Adipocyte (in vitro differentiated cells): Measurements from ENCODE around the gene FGF8.

Experiments
- DNase-seq: peaks from one replicate; pipeline ENCODE4 v3.0.0-alpha.2; 2015; ENCODE audit warnings: low read depth
- H3K27me3 ChIP-seq: replicated peaks from 2 replicates; pipeline ENCODE4 v1.7.0; 2013; ENCODE audit warnings: mild to moderate bottlenecking, low read length, moderate library complexity; ENCODE audit not compliant: control insufficient read depth, insufficient read depth
- H3K36me3 ChIP-seq: 2 replicates; pipeline ENCODE4 v1.7.0; 2013; ENCODE audit warnings: low read length, mild to moderate bottlenecking, moderate library complexity; ENCODE audit not compliant: control insufficient read depth, insufficient read depth, severe bottlenecking
- H3K4me1 ChIP-seq: 2 replicates; pipeline ENCODE4 v1.7.0; 2013; ENCODE audit warnings: mild to moderate bottlenecking, low read length, moderate library complexity; ENCODE audit not compliant: control insufficient read depth, insufficient read depth
- H3K4me3 ChIP-seq: 2 replicates; pipeline ENCODE4 v1.7.0; 2013; ENCODE audit warnings: mild to moderate bottlenecking, low read length, moderate library complexity
- H3K9ac ChIP-seq: 2 replicates; pipeline ENCODE4 v1.7.0; 2013; ENCODE audit warnings: mild to moderate bottlenecking, low read length, moderate library complexity
- H3K9me3 ChIP-seq: 2 replicates; pipeline ENCODE4 v1.7.0; 2013; ENCODE audit warnings: mild to moderate bottlenecking, low read length, moderate library complexity; ENCODE audit not compliant: control insufficient read depth

Gene FGF8

DNA sequence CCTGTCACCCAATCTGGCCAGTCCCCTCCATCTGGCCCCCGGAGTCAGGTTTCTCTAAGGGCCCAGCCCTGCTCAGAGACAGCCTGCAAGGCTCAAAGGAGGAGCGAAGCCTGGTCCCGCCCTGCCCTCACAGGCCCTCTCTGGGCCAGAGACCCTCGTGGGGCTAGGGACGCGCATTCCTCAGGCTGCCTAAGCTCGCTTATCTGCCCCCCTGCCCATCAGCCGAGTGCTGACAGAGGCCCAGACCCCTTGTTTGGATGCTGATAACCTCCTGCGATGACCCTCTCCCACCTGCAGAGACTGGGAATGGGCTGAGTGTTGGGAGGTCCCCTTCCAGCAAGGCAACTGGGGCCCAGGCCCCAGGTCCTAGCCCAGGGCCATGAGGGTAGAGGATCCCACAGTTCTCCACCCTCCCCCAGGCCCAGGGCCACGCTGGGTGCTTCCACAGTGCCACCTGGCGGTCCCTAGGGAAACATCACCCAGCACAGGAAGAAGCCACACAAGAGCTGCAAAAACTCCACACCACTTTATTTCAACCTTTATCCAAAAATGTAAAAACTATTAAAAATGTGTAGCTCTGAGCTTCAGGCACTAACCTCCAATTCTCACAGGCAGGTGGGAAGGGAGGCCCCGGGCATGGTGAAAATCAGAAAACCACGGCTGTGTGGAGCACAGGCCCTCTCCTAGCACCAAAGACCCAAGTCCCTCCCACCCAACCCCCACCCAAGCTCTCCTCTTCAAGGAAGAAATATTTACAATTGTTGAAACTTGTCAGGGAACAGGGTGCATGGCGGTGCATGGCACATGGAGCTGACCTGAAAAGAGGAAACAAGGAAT, 5.1 kb upstream of the FGF8 start:
- Histone ChIP-seq H3K9ac (no peak overlapping the region), H3K36me3 (peaks cover 21% of the 10 kb centered on the region), H3K9me3 (no peaks in the 10 kb centered on the region), H3K4me1 (peaks cover 38% of the 10 kb centered on the region), H3K4me3 (no peak overlapping the region), H3K27me3 (peaks cover 13% of the 10 kb centered on the region)
- DNase-seq = peak; percentile 82

DNA sequence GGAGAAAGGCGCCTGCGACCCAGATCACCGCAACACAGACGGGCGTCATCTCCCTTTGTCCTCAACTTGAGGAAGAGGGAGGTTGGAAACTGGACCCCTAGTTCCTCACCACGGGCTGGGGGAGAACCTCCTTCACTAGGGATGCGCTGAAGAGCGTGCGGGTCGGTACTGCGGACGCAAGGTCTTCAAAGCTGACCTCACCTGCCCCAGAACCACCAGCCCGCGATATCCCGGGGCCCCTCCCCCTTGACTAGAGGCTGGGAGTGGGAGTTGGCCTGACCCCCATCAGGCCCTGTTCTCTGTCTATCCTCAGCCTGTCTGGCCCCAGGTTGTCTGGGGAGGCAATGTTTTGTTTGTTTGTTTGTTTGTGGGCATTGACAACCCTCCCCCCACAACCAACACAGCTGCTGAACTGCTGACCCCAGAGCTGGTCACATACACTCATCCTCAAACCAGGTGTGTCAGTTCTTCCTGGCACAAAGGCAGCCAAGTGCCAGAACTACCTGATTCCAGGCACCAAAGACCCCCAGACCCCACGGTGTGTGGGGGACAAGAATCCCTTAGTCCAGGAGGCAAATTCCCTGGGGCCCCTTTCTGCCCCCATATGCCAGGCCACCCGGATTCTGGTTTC, 4.4 kb upstream of the FGF8 start:
- peak overlapping the region; percentile 74 for H3K4me3 ChIP-seq
- peaks cover 38% of the 10 kb centered on the region for H3K4me1 ChIP-seq
- H3K36me3 ChIP-seq = peaks cover 14% of the 10 kb centered on the region
- DNase-seq = no peak
- H3K9ac ChIP-seq = peak overlapping the region; percentile 33
- H3K27me3 ChIP-seq = peaks cover 13% of the 10 kb centered on the region
- no peaks in the 10 kb centered on the region for H3K9me3 ChIP-seq

DNA sequence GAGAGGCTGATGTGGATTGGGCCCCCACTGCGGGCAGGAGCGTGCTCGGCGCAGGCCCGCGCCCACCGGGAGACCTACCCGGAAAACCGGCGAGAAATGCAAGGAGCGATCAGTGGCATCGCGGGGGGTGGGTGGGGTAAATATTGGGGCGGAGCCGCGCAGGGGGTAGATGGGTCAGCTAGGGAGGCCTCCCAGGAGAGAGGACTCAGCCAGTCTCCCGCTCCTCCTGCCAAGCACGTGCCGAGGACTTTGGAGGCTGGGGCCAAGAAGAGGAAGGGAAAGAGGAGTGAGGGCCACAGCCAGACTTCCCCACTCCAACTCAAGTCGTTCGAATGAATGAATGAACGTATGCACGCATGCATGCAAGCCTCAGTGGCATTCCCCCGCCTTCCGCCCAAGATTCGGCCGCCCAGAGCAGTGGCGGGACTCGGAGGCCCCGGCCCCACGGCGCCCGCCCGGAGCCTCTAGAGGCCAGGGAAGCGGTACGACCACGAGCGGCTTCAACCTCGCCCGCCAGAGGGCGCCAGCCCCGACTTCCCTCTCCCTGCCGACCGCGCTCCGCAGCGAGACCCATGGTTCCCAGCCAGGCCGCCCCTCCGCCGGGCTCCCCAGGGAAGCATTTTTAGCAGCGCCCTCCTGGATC, 3.8 kb upstream of the FGF8 start:
- DNase-seq = peak; percentile 84
- Histone ChIP-seq H3K27me3 (peaks cover 17% of the 10 kb centered on the region), H3K36me3 (peaks cover 8% of the 10 kb centered on the region), H3K9me3 (no peaks in the 10 kb centered on the region), H3K9ac (peak overlapping the region; percentile 33), H3K4me3 (peak overlapping the region; percentile 74), H3K4me1 (peaks cover 38% of the 10 kb centered on the region)

DNA sequence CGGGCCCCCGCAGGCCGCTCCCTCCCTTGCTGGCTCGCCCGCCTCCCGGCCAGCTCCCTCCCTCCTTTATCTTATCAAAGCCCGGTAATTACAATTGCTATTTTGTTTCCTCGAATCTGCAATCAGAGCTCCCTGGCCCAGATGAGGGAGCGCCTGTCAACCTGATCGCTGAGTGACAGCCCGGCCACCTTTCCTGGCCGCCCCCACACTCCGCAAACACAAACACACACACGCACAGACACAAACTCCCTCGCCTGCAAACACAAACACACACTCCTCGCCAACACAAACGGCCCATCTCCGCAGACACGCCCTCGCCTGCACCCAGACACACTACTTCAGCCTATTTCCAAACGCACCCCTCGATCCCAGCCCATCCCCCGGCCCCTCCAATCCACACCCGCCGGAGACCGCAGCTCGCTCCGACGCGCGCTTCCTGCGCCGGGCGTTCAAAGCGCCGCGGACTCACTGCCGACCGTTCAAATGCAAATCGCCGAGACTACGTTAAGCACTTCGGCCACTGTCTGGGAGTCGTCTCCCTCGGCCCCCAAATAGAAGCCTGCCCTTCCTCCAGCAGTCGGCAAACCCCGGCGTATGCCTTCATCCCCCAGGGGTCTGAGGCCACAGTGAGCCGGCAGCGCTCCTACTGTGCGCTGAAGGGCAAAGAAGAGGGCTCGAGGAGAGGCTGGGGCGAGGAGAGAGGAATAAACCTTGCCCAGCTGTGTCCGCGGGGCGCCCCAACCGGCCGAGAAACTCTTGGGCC, 3.0 kb upstream of the FGF8 start:
- peaks cover 2% of the 10 kb centered on the region for H3K36me3 ChIP-seq
- H3K4me1 ChIP-seq = peaks cover 32% of the 10 kb centered on the region
- H3K9ac ChIP-seq = peak overlapping the region; percentile 33
- peak overlapping the region; percentile 74 for H3K4me3 ChIP-seq
- peaks cover 24% of the 10 kb centered on the region for H3K27me3 ChIP-seq
- no peaks in the 10 kb centered on the region for H3K9me3 ChIP-seq
- DNase-seq = no peak

DNA sequence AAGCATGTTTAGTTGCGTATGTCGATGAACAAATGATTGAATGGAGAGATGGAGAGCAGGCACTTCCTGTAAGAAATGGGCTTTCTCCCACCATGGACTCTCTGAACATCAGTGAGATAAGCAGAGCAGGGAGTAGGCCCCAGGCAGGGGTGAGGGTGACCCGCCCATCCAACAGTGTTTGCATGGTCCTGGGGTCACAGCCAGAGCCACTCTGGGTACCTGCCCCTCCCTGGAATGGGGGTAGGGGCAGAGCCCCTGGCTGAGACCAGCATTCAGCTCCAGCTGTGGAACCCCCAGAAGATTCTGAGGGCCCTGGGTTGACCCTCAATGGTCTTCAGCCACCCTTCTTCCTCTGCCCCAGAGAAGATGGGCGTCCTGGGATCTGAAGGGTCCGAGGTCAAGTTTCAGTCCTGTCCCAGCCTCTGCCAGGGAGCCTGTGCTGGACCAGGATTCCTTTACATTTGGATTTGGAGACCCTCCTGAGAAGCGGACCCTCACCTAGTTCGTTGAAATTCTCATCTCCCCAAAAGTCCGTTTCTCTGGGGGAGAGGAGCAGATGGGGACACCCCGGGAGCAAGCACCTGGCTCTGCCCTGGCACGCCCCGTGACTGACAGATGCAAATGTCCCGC, 2.4 kb upstream of the FGF8 start:
- H3K9me3 ChIP-seq = no peaks in the 10 kb centered on the region
- DNase-seq = no peak
- no peak overlapping the region for H3K9ac ChIP-seq
- no peak overlapping the region for H3K4me3 ChIP-seq
- no peaks in the 10 kb centered on the region for H3K36me3 ChIP-seq
- H3K4me1 ChIP-seq = peaks cover 26% of the 10 kb centered on the region
- peaks cover 31% of the 10 kb centered on the region for H3K27me3 ChIP-seq

DNA sequence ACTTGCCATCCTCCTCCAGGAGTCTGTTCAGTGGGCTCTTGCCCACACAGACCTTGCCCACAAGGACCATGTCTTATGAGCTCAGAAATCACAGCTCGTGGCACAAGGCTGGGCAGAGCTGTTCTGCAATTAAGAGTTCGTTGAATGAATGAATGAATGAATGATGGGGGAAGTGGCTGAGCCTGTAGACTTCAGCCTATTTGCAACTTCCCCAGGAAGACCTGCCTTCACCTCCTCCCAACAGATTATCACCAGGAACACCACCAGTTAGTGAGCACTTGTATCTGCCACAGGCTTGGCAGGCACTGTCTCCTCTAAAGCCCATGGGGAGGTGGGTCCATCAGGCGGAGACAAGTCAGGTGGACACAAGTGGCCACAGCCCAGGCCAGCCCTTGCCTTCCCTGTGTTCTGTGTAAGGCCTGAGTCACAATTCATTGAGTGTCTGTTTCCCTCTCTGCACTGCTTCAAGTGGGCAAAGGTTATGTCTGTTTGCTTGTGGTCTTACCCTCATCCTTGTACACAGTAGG, 1.8 kb upstream of the FGF8 start:
- Histone ChIP-seq H3K9ac (no peak overlapping the region), H3K27me3 (peaks cover 36% of the 10 kb centered on the region), H3K9me3 (no peaks in the 10 kb centered on the region), H3K4me3 (no peak overlapping the region), H3K36me3 (no peaks in the 10 kb centered on the region), H3K4me1 (peaks cover 24% of the 10 kb centered on the region)
- no peak for DNase-seq

DNA sequence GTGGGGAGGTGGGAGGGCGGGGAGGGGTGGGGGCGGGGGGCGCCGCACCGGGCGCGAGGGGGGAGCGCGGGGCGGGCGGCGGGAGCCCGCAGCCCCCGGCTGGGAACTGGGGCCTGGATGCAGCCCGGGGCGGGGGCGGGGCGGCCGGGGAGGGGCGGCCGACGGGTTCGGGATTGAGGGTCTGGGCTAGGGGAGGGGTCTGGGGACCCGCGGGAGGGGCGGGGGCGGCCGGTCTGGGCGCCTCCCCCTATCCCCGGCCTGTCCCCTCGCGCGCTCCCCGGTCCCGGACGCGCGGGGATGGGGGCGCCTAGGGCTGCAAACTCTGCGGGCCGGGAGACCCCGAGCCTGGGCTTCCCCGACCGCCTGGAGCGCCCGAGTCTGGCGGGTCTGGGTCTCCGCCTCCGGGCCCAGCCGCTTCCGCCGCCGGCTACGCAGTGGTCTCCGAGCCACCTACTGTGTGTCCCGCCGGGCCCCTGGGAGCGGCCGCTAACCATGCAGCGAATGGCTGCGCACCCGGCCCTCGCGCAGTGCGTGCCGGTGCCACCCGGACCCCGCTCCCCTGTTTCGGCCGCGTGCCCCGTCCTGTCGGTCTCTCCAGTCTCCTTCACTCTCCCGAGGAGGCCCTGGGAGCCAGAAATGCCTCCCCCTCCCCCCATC, 375 bp upstream of the FGF8 start:
- H3K4me1 ChIP-seq = peaks cover 15% of the 10 kb centered on the region
- H3K4me3 ChIP-seq = no peak overlapping the region
- DNase-seq = no peak
- H3K36me3 ChIP-seq = no peaks in the 10 kb centered on the region
- peaks cover 48% of the 10 kb centered on the region for H3K27me3 ChIP-seq
- H3K9me3 ChIP-seq = no peaks in the 10 kb centered on the region
- H3K9ac ChIP-seq = no peak overlapping the region

DNA sequence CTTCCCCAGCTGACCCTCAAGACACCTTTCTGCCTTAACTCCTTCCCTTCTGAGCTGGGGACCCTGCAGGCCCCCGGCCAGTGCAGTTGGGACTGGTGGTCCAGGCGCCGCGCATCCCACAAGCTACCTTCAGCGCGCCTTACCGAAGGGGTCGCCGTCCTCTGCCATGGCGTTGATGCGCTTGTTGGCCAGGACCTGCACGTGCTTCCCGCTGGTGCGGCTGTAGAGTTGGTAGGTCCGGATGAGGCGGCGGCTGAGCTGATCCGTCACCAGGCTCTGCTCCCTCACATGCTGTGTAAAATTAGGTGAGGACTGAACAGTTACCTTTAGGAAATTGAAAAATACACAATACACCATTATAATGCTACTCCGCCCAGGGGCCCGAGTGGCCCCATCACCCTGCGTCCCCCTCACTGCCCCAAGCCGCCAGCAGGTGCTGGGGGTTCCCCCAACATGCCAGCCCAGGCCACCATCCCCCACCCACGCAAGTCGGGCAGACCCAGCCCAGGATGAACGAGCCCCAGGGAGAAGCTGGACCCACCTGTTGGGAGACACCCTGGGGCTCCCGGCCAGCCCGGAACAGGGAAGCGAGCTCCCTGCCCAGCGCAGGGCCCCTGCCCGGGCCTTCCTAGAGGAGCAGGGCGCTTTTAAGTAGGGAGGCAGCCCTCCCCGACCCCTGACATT, 1.2 kb downstream of the FGF8 start:
- H3K36me3 ChIP-seq = no peaks in the 10 kb centered on the region
- peaks cover 7% of the 10 kb centered on the region for H3K4me1 ChIP-seq
- no peak overlapping the region for H3K9ac ChIP-seq
- H3K27me3 ChIP-seq = peaks cover 53% of the 10 kb centered on the region
- DNase-seq = no peak
- H3K9me3 ChIP-seq = no peaks in the 10 kb centered on the region
- no peak overlapping the region for H3K4me3 ChIP-seq

DNA sequence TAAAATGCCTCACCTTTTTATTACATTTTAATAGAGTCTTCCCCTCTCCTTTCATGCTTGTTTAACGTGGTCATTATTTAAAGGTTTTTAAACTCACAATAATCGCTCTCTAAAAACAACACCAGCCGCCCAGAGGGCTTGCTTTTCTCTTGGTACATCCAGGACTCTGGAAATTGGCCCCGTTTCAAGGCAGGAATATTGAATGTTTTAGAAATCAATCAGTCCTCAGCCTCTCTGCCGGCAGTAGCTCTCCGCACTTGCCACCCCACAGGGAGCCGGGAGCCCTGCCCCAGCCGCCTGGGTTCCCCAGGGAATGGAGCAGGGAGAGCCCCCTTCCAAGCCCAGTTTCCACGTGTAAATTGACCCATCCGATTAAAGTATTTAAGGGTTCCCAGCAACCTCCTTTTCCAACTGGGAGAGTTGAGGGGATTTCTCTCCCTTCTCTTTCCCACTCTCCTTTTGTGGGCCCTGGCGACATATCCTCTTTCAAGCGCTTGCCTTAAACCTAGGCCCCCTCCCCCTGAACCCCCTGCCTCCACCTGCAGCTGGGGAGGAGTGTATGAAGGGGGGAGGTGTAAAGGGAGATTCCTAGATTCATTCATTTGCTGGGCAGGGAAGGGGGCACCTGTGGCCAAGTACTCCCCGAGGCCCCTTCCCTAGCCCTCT, 1.9 kb downstream of the FGF8 start:
- Histone ChIP-seq H3K4me3 (no peak overlapping the region), H3K36me3 (no peaks in the 10 kb centered on the region), H3K9ac (no peak overlapping the region), H3K4me1 (peaks cover under 1% of the 10 kb centered on the region), H3K9me3 (no peaks in the 10 kb centered on the region), H3K27me3 (peaks cover 60% of the 10 kb centered on the region)
- no peak for DNase-seq
